ENCODE measurements around the gene CCL28. TPM values are rescaled to one million over a fixed set of nuclear protein-coding genes. Genes with fewer than 3 reads are reported as not detected.

CCL28 gene
- total and polyA plus RNA-seq, 2 donors (not counting 1 experiment from before 2014, with no cell fraction given), result 1.1 to 2.0 TPM

- Histone ChIP-seq H3K79me2 (ENCODE audit: control insufficient read depth, insufficient read depth, low read length) (no peaks in the 10 kb centered on the region), H3K36me3 (ENCODE audit: control insufficient read depth, insufficient read depth, low read length) (no peaks in the 10 kb centered on the region), H3K9me3 (ENCODE audit: control insufficient read depth, insufficient read depth, low read depth, low read length) (no peaks in the 10 kb centered on the region), H4K20me1 (ENCODE audit: control insufficient read depth, extremely low read depth, insufficient read depth, low read length) (no peaks in the 10 kb centered on the region), H3K9ac (ENCODE audit: insufficient read depth, low read length) (no peak overlapping the region), H3K4me3 (replicated peaks in 1 of 4; ENCODE audit: control extremely low read depth in 1 of 4, insufficient read depth in 1 of 4, low read depth in 3 of 4, low read length in 4 of 4) (no peak overlapping the region), H3K27ac (ENCODE audit: insufficient read depth, low read length) (no peak overlapping the region), H3K4me1 (ENCODE audit: control insufficient read depth, extremely low read depth, insufficient read depth, low read length) (no peaks in the 10 kb centered on the region), H3K27me3 (ENCODE audit: control insufficient read depth, insufficient read depth, low read length) (peaks cover 5% of the 10 kb centered on the region), H3K4me2 (ENCODE audit: extremely low read depth, insufficient read depth, low read length) (no peak overlapping the region), H2AFZ (ENCODE audit: low read length) (no peak overlapping the region)
- peak in 1 of 2 donors; percentile 79 for DNase-seq (ENCODE audit: low read depth in 2 of 2)
- TF ChIP-seq EZH2 (IDR thresholded peaks at IDR 0.05; ENCODE audit: low read length, missing control alignments) (no peak), CTCF (conservative IDR thresholded peaks at IDR 0.05 in 1 of 2, IDR thresholded peaks at IDR 0.05 in 1 of 2; ENCODE audit: low read depth in 1 of 2, low read length in 2 of 2) (no peak)
Observed at GRCh38 chr5:43421450-43422133, 9.4 kb upstream of the CCL28 start.

GRCh38 chr5:43420241-43420640, 8.1 kb upstream of the CCL28 start:
- no peak overlapping the region for H3K4me2 ChIP-seq (ENCODE audit: extremely low read depth, insufficient read depth, low read length)
- H3K79me2 ChIP-seq (ENCODE audit: control insufficient read depth, insufficient read depth, low read length), result no peaks in the 10 kb centered on the region
- no peak overlapping the region for H2AFZ ChIP-seq (ENCODE audit: low read length)
- H3K4me1 ChIP-seq (ENCODE audit: control insufficient read depth, extremely low read depth, insufficient read depth, low read length), result no peaks in the 10 kb centered on the region
- H4K20me1 ChIP-seq (ENCODE audit: control insufficient read depth, extremely low read depth, insufficient read depth, low read length), result no peaks in the 10 kb centered on the region
- H3K9me3 ChIP-seq (ENCODE audit: control insufficient read depth, insufficient read depth, low read depth, low read length), result no peaks in the 10 kb centered on the region
- no peak overlapping the region for H3K27ac ChIP-seq (ENCODE audit: insufficient read depth, low read length)
- no peak overlapping the region for H3K4me3 ChIP-seq (replicated peaks in 1 of 4; ENCODE audit: control extremely low read depth in 1 of 4, insufficient read depth in 1 of 4, low read depth in 3 of 4, low read length in 4 of 4)
- no peak overlapping the region for H3K9ac ChIP-seq (ENCODE audit: insufficient read depth, low read length)
- no peaks in the 10 kb centered on the region for H3K36me3 ChIP-seq (ENCODE audit: control insufficient read depth, insufficient read depth, low read length)
- peaks cover 6% of the 10 kb centered on the region for H3K27me3 ChIP-seq (ENCODE audit: control insufficient read depth, insufficient read depth, low read length)
- DNase-seq (ENCODE audit: low read depth in 2 of 2), result peak in 1 of 2 donors; percentile 49
- TF ChIP-seq EZH2 (IDR thresholded peaks at IDR 0.05; ENCODE audit: low read length, missing control alignments) (no peak), CTCF (conservative IDR thresholded peaks at IDR 0.05 in 1 of 2, IDR thresholded peaks at IDR 0.05 in 1 of 2; ENCODE audit: low read depth in 1 of 2, low read length in 2 of 2) (no peak)

GRCh38 chr5:43418561-43418960, 6.4 kb upstream of the CCL28 start:
- DNase-seq (ENCODE audit: low read depth in 2 of 2), result no peak

More at GRCh38 chr5:43418561-43418960, 6.4 kb upstream of the CCL28 start:
- no peaks in the 10 kb centered on the region for H4K20me1 ChIP-seq (ENCODE audit: control insufficient read depth, extremely low read depth, insufficient read depth, low read length)
- no peak overlapping the region for H3K4me3 ChIP-seq (replicated peaks in 1 of 4; ENCODE audit: control extremely low read depth in 1 of 4, insufficient read depth in 1 of 4, low read depth in 3 of 4, low read length in 4 of 4)
- H3K9ac ChIP-seq (ENCODE audit: insufficient read depth, low read length), result no peak overlapping the region
- no peaks in the 10 kb centered on the region for H3K9me3 ChIP-seq (ENCODE audit: control insufficient read depth, insufficient read depth, low read depth, low read length)
- H3K4me2 ChIP-seq (ENCODE audit: extremely low read depth, insufficient read depth, low read length), result no peak overlapping the region
- peaks cover 6% of the 10 kb centered on the region for H3K27me3 ChIP-seq (ENCODE audit: control insufficient read depth, insufficient read depth, low read length)
- no peak overlapping the region for H2AFZ ChIP-seq (ENCODE audit: low read length)
- H3K79me2 ChIP-seq (ENCODE audit: control insufficient read depth, insufficient read depth, low read length), result no peaks in the 10 kb centered on the region
- H3K27ac ChIP-seq (ENCODE audit: insufficient read depth, low read length), result no peak overlapping the region
- no peaks in the 10 kb centered on the region for H3K36me3 ChIP-seq (ENCODE audit: control insufficient read depth, insufficient read depth, low read length)
- H3K4me1 ChIP-seq (ENCODE audit: control insufficient read depth, extremely low read depth, insufficient read depth, low read length), result no peaks in the 10 kb centered on the region
- no peak for TF ChIP-seq EZH2 (IDR thresholded peaks at IDR 0.05; ENCODE audit: low read length, missing control alignments)
- no peak for TF ChIP-seq CTCF (conservative IDR thresholded peaks at IDR 0.05 in 1 of 2, IDR thresholded peaks at IDR 0.05 in 1 of 2; ENCODE audit: low read depth in 1 of 2, low read length in 2 of 2)

All from fibroblast of lung (primary cell).